Kidney (tissue), 14 donors: ENCODE data around the gene PTPN7. TPM values are rescaled to one million over a fixed set of nuclear protein-coding genes. Genes with fewer than 3 reads are reported as not detected.

Experiments used
- DNase-seq, 5 donors: peaks; one replicate each; pipeline ENCODE4 v3.0.0-alpha.2; 2013 to 2020
- FAIRE-seq: peaks from 2 replicates; lab custom pipeline; 2012; peaks lifted over from hg19 to GRCh38; lab: Jason Lieb, UNC
- H3K27ac ChIP-seq, 2 donors: one replicate each; pipeline ENCODE4 v1.7.0; 2013; ENCODE audit warnings: low read depth in 2 of 2, low read length in 2 of 2, inconsistent platforms in 1 of 2
- H3K27me3 ChIP-seq: one replicate; pipeline ENCODE4 v1.7.1; 2013; ENCODE audit warnings: low read length, inconsistent platforms; ENCODE audit not compliant: control insufficient read depth, insufficient read depth
- H3K36me3 ChIP-seq, 3 donors: one replicate each; pipeline versions ENCODE4 v1.7.0 to v1.7.1; 2013; ENCODE audit warnings: low read length in 3 of 3, control low read depth in 1 of 3, inconsistent platforms in 1 of 3; ENCODE audit not compliant: insufficient read depth in 3 of 3, control insufficient read depth in 2 of 3
- H3K4me1 ChIP-seq, 3 donors: one replicate each; pipeline versions ENCODE4 v1.7.0 to v1.7.1; 2013; ENCODE audit warnings: low read length in 3 of 3, inconsistent platforms in 1 of 3, low read depth in 1 of 3; ENCODE audit not compliant: control insufficient read depth in 2 of 3, insufficient read depth in 2 of 3
- H3K4me3 ChIP-seq, 3 donors: one replicate each; pipeline versions ENCODE4 v1.7.0 to v1.8.1; 2013; ENCODE audit warnings: low read length in 3 of 3, control low read depth in 1 of 3, inconsistent platforms in 1 of 3
- H3K9ac ChIP-seq, 3 donors: one replicate each; pipeline versions ENCODE4 v1.7.0 to v1.7.1; 2013; ENCODE audit warnings: low read length in 3 of 3, control low read depth in 1 of 3, inconsistent platforms in 1 of 3
- H3K9me3 ChIP-seq, 3 donors: one replicate each; pipeline versions ENCODE4 v1.7.0 to v1.7.1; 2013; ENCODE audit warnings: low read length in 3 of 3, control low read depth in 1 of 3, inconsistent platforms in 1 of 3; ENCODE audit not compliant: control insufficient read depth in 2 of 3, insufficient read depth in 1 of 3
- intact Hi-C: fragments of 100-400 bp; cut with DNase I; formaldehyde crosslinking; loops from one replicate; pipeline ENCODE4 v1.11.1; 2022
- polyA plus RNA-seq: library from polyadenylated mRNA; stranded (reverse); fragments of 350-450 nt; fragmentation: Illumina TruSeq; extraction: RNeasy Lipid Tissue Mini Kit (QIAGEN cat#74804); gene quantifications from one replicate; pipeline ENCODE4 v1.2.3, GENCODE V29; 2014; ENCODE audit warnings: low read depth, low replicate concordance; ENCODE audit not compliant: insufficient read depth
- total RNA-seq: library from RNA; stranded (reverse); fragmentation: NEBNext Ultra II Directional; extraction: Animal tissue kit (Norgen Biotek cat#: 25700); gene quantifications from one replicate; pipeline ENCODE4 v1.2.1, GENCODE V29; 2021
- TF ChIP-seq, protein P1 (sequence below): IDR thresholded peaks from 3 replicates; pipeline ENCODE4 v1.5.1; 2012; ENCODE audit warnings: mild to moderate bottlenecking, moderate library complexity, borderline replicate concordance; ENCODE audit not compliant: insufficient read depth; ENCODE audit errors: extremely low read depth
- donor health status: control.
- donor health status: control.
- donor health status: control.
- donor health status: control.
- donor health status: control.
- donor health status: DM: yes; HTN: yes; CAD: no.
- donor health status: Normal renal cell carcinoma (clear cell type).

The PTPN7 gene
- total and polyA plus RNA-seq, 2 donors from 2014 or later, result 3.5 to 5.5 TPM

DNA sequence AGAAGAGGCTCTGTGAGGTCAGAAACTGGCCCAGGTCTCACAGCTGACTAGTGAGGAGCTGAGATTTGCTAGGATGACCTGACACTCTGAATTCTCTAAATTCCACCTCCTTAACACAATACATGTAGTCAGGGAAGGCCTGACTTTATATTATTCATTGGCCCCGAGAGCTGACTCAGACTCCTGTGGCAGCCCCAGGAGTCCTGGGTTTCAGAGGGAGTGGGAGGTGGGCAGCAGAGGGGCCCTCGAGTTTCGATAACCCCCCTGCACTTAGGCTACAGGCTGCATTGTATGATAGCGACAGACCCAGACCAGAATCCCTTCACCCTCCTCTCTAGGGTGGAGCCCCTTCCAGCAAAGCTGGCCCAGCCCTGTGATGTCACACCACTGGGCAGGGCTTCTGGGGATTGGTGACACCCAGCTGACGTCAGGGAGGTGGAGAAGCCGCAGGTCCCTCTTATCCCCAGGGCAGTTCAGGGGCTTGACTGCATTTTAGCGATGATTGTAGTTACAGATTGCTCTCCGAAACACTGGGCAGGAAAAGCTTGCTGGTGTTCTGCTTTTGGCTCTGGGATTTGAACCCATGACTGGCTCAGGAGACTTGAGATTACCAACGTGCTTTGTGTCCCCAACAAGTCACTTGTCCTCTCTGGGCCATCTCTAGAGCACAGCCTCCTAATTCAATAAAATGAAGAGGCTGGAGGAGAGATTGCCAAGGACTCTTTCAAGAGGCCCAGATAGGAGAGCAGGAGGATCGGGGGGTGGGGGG is 54.6 kb downstream of the PTPN7 start:
- Histone ChIP-seq H3K4me1 (peaks cover 0 to 30% (median 22%) of the 10 kb centered on the region in 3 donors), H3K9me3 (no peaks in the 10 kb centered on the region), H3K27me3 (no peaks in the 10 kb centered on the region), H3K9ac (peak overlapping the region in 1 of 3 donors; percentile 40), H3K36me3 (no peaks in the 10 kb centered on the region), H3K4me3 (no peak overlapping the region), H3K27ac (peak overlapping the region; percentile 89 to 93)
- TF ChIP-seq, protein P1, sequence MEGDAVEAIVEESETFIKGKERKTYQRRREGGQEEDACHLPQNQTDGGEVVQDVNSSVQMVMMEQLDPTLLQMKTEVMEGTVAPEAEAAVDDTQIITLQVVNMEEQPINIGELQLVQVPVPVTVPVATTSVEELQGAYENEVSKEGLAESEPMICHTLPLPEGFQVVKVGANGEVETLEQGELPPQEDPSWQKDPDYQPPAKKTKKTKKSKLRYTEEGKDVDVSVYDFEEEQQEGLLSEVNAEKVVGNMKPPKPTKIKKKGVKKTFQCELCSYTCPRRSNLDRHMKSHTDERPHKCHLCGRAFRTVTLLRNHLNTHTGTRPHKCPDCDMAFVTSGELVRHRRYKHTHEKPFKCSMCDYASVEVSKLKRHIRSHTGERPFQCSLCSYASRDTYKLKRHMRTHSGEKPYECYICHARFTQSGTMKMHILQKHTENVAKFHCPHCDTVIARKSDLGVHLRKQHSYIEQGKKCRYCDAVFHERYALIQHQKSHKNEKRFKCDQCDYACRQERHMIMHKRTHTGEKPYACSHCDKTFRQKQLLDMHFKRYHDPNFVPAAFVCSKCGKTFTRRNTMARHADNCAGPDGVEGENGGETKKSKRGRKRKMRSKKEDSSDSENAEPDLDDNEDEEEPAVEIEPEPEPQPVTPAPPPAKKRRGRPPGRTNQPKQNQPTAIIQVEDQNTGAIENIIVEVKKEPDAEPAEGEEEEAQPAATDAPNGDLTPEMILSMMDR, result no peak
- DNase-seq, result peak; percentile 48 to 87 (median 66)
- no peak for FAIRE-seq
- intact Hi-C loops, result no loop called here

DNA sequence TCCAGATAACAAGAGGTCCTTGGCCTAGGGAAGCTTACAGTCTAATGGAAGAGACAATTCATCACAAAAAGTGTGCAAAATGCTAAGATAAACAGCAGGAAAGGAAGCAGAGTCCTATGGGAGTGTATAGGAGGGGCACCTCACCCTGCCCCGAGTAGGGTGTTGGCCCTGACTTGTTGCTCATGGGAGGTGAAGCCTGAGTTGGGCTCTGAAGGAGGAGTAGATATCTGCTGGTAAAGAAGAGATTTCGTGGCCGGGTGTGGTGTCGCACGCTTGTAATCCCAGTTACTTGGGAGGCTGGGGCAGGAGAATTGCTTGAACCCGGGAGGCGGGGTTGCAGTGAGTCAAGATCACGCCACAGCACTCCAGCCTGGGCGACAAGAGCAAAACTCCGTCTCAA is 56.3 kb downstream of the PTPN7 start:
- FAIRE-seq (no peak), DNase-seq (no peak)
- Histone ChIP-seq H3K4me3 (no peak overlapping the region), H3K36me3 (no peaks in the 10 kb centered on the region), H3K9me3 (no peaks in the 10 kb centered on the region), H3K4me1 (peaks cover 0 to 23% (median 16%) of the 10 kb centered on the region in 3 donors), H3K27ac (no peak overlapping the region), H3K9ac (no peak overlapping the region), H3K27me3 (no peaks in the 10 kb centered on the region)
- intact Hi-C loops, result no loop called here
- TF ChIP-seq, protein P1, result no peak

DNA sequence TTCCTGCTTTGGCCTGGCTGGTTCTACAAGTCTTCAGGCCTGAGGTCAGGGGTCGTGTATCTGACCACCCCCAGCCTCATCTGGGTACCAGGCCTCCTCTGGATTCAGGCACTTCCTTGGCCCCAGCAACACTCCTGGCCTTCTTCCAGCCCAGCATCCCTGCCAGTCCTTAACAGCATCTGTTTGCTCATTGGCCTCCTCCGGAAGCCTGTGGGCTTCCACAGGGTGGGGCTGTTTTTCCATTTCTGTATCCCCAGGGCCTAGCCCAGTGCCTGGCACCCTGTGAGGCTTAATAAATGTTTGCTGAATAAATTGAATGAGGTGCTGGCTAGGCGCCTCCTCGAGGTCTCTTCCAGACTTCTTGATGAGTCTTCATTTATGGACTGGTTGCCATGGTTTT is 59.2 kb downstream of the PTPN7 start:
- TF ChIP-seq, protein P1, result no peak
- Histone ChIP-seq H3K27ac (no peak overlapping the region), H3K9me3 (no peaks in the 10 kb centered on the region), H3K9ac (no peak overlapping the region), H3K36me3 (no peaks in the 10 kb centered on the region), H3K27me3 (no peaks in the 10 kb centered on the region), H3K4me1 (peaks cover 0 to 4% (median 0%) of the 10 kb centered on the region in 3 donors), H3K4me3 (no peak overlapping the region)
- DNase-seq (no peak), FAIRE-seq (no peak)
- intact Hi-C loops, result no loop called here

Other genes with a start within 250 kb of the PTPN7 start
- gene LMOD1, start 214.1 kb downstream of the PTPN7 start, total RNA-seq, result 33.3 TPM
- gene LMOD1, start 214.1 kb downstream of the PTPN7 start, polyA plus RNA-seq, result 9.5 TPM
- 40.8 TPM for gene TIMM17A, start 205.1 kb downstream of the PTPN7 start, total RNA-seq
- gene TIMM17A, start 205.1 kb downstream of the PTPN7 start, polyA plus RNA-seq, result 73.2 TPM
- 54.6 TPM for gene RNPEP, start 178.0 kb downstream of the PTPN7 start, total RNA-seq
- gene RNPEP, start 178.0 kb downstream of the PTPN7 start, polyA plus RNA-seq, result 48.7 TPM
- 400 TPM for gene ELF3, start 150.0 kb downstream of the PTPN7 start, total RNA-seq
- 81.8 TPM for gene ELF3, start 150.0 kb downstream of the PTPN7 start, polyA plus RNA-seq
- gene GPR37L1, start 37.7 kb downstream of the PTPN7 start, total RNA-seq, result 0.13 TPM
- gene GPR37L1, start 37.7 kb downstream of the PTPN7 start, polyA plus RNA-seq, result not detected
- 72.2 TPM for gene ARL8A, start 15.9 kb downstream of the PTPN7 start, total RNA-seq
- 60.8 TPM for gene ARL8A, start 15.9 kb downstream of the PTPN7 start, polyA plus RNA-seq
- gene LGR6, start 33.2 kb upstream of the PTPN7 start, total RNA-seq, result 4.1 TPM
- gene LGR6, start 33.2 kb upstream of the PTPN7 start, polyA plus RNA-seq, result 1.8 TPM
- 1.6 TPM for gene UBE2T, start 181.3 kb upstream of the PTPN7 start, total RNA-seq
- 6.6 TPM for gene UBE2T, start 181.3 kb upstream of the PTPN7 start, polyA plus RNA-seq
- gene PPP1R12B, start 188.1 kb upstream of the PTPN7 start, total RNA-seq, result 40.0 TPM
- gene PPP1R12B, start 188.1 kb upstream of the PTPN7 start, polyA plus RNA-seq, result 5.7 TPM